K562 (cell line): ENCODE measurements around the gene SPATS2L.

ENCODE experiments used
- CBX5 ChIP-seq: IDR thresholded peaks from 2 replicates; pipeline ENCODE4 v1.6.1; 2014; ENCODE audit warnings: low read depth, borderline replicate concordance
- MAFK ChIP-seq: IDR thresholded peaks from 2 replicates; pipeline ENCODE4 v1.6.1; 2011; ENCODE audit warnings: low read length, improper control_type of control experiment
- POLR2AphosphoS2 ChIP-seq: IDR thresholded peaks from 2 replicates; pipeline ENCODE4 v1.6.1; 2012; ENCODE audit warnings: low read length, improper control_type of control experiment
- SMARCE1 ChIP-seq: fragments of 450-650 bp; IDR thresholded peaks from 2 replicates; pipeline ENCODE4 v1.7.1; 2016; ENCODE audit warnings: mild to moderate bottlenecking
- SMC3 ChIP-seq: conservative IDR thresholded peaks from 2 replicates; pipeline ENCODE4 v1.6.1; 2011; ENCODE audit warnings: low read depth, low read length, improper control_type of control experiment; ENCODE audit not compliant: insufficient read depth
- STAT6 ChIP-seq: sonication (generic); formaldehyde crosslinking; IDR thresholded peaks from 2 replicates; pipeline ENCODE4 v1.8.1; 2023; ENCODE audit warnings: mild to moderate bottlenecking, missing genetic modification reagents
- TAF1 ChIP-seq: IDR thresholded peaks from 2 replicates; pipeline ENCODE4 v1.6.1; 2011; ENCODE audit warnings: mild to moderate bottlenecking, low read length, moderate library complexity; ENCODE audit not compliant: insufficient read depth, control insufficient read depth, severe bottlenecking; ENCODE audit errors: extremely low read depth
- ZNF584 ChIP-seq: fragments of 200-800 bp; sonication (Bioruptor generic); IDR thresholded peaks from 2 replicates; pipeline ENCODE4 v1.6.1; 2016; ENCODE audit warnings: low read depth, mild to moderate bottlenecking, missing genetic modification characterization, missing compliant biosample characterization
- TF ChIP-seq, protein P1 (sequence below), 3 experiments: IDR thresholded peaks in 2 of 3; conservative IDR thresholded peaks in 1 of 3; 2 replicates each; pipeline ENCODE4 v1.5.1; 2011 to 2012; ENCODE audit warnings: low read length in 3 of 3, mild to moderate bottlenecking in 3 of 3, control low read depth in 2 of 3, improper control_type of control experiment in 1 of 3, inconsistent platforms in 1 of 3, low read depth in 1 of 3, mixed read lengths in 1 of 3, moderate library complexity in 1 of 3; ENCODE audit not compliant: insufficient read depth in 2 of 3

- TF ChIP-seq SMC3 (no peak), STAT6 (CRISPR knock-in tag) (no peak), POLR2AphosphoS2 (no peak), ZNF584 (no peak), TAF1 (no peak), CBX5 (no peak), MAFK (no peak), SMARCE1 (no peak)
- TF ChIP-seq, protein P1, sequence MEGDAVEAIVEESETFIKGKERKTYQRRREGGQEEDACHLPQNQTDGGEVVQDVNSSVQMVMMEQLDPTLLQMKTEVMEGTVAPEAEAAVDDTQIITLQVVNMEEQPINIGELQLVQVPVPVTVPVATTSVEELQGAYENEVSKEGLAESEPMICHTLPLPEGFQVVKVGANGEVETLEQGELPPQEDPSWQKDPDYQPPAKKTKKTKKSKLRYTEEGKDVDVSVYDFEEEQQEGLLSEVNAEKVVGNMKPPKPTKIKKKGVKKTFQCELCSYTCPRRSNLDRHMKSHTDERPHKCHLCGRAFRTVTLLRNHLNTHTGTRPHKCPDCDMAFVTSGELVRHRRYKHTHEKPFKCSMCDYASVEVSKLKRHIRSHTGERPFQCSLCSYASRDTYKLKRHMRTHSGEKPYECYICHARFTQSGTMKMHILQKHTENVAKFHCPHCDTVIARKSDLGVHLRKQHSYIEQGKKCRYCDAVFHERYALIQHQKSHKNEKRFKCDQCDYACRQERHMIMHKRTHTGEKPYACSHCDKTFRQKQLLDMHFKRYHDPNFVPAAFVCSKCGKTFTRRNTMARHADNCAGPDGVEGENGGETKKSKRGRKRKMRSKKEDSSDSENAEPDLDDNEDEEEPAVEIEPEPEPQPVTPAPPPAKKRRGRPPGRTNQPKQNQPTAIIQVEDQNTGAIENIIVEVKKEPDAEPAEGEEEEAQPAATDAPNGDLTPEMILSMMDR (IDR thresholded peaks at IDR 0.05 in 2 of 3, conservative IDR thresholded peaks at IDR 0.05 in 1 of 3; ENCODE audit: insufficient read depth in 2 of 3, low read depth in 1 of 3, low read length in 3 of 3): no peak
These were observed 180.0 kb downstream of the SPATS2L start for GRCh38 chr2:200486529-200486928.
